ENCODE measurements around the gene EPB41L4B.
A peak's percentile ranks its signal among the peaks of the same experiment; 100 is the strongest.

EPB41L4B gene

DNA sequence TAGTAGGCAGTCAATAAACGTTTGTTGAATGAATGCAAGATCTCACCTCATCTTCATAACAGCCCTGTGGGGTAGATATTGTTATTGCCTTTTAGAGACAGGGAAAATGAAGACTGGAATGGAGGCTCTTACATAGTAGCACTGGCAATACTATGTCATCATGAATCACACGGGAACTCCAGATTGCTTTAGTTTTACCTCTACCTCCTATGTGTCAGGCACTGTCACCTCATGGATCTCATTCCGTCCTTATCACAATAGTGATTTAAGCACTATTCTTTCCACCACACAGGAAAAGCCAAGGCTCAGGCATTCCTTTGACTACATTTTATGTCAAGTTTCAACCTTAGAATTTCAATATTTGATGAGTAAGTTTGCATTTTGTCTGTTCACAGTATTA, 2.9 kb upstream of the EPB41L4B start:
- TF ChIP-seq, protein P1, sequence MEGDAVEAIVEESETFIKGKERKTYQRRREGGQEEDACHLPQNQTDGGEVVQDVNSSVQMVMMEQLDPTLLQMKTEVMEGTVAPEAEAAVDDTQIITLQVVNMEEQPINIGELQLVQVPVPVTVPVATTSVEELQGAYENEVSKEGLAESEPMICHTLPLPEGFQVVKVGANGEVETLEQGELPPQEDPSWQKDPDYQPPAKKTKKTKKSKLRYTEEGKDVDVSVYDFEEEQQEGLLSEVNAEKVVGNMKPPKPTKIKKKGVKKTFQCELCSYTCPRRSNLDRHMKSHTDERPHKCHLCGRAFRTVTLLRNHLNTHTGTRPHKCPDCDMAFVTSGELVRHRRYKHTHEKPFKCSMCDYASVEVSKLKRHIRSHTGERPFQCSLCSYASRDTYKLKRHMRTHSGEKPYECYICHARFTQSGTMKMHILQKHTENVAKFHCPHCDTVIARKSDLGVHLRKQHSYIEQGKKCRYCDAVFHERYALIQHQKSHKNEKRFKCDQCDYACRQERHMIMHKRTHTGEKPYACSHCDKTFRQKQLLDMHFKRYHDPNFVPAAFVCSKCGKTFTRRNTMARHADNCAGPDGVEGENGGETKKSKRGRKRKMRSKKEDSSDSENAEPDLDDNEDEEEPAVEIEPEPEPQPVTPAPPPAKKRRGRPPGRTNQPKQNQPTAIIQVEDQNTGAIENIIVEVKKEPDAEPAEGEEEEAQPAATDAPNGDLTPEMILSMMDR (IDR thresholded peaks at IDR 0.05; ENCODE audit: borderline replicate concordance, control extremely low read depth, extremely low read depth, insufficient read depth, missing control alignments) = no peak
- in situ Hi-C loops (cut with MboI; ENCODE audit: low sequenced_read_pairs, unreplicated experiment) = no loop called here
- DNase-seq (ENCODE audit: low spot score) = no peak

DNA sequence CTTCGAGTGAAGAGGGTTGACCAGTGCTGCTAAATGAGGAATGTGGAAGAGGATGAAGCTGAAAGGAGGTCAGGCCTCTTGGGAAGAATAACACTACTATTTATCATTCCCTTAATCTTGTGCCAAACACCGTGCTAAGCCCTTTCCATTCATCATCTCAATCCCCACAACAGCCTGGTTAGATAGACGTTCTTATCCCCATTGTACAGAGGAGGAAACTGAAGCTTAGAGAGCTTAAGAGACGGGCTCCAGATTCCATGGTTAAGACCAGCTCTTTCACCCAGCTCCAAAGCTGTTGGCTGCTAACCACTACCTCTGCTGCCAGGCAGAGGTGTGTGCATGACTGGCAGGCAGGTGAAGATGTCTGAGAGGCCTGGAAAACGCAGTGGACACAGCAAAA, 868 bp upstream of the EPB41L4B start:
- TF ChIP-seq, protein P1 (IDR thresholded peaks at IDR 0.05; ENCODE audit: borderline replicate concordance, control extremely low read depth, extremely low read depth, insufficient read depth, missing control alignments) = no peak
- in situ Hi-C loops (cut with MboI; ENCODE audit: low sequenced_read_pairs, unreplicated experiment) = no loop called here
- no peak for DNase-seq (ENCODE audit: low spot score)

DNA sequence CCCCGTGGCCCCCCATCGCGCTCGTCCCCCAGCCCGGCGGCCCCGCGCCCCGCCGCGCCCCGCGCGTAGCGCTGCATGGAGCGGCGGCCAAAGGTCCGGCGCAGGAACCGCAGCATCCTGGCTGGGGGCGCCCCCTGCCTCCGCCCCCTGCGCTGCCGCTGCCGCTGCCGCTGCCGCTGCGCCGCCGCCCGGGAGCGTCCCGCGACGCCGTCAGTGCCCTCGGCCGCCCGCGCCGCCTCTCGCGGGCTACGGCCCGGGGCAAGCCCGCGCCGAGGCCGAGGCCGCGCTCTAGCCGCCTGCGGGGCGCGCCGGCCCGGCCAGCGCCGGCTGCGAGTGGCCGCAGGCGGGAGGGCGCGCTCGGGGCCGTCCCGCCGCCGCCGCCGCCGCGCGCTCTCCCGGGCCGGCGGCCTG, 523 bp downstream of the EPB41L4B start:
- peak; percentile 65 for DNase-seq (ENCODE audit: low spot score)
- in situ Hi-C loops (cut with MboI; ENCODE audit: low sequenced_read_pairs, unreplicated experiment) = no loop called here
- TF ChIP-seq, protein P1 (IDR thresholded peaks at IDR 0.05; ENCODE audit: borderline replicate concordance, control extremely low read depth, extremely low read depth, insufficient read depth, missing control alignments) = no peak

DNA sequence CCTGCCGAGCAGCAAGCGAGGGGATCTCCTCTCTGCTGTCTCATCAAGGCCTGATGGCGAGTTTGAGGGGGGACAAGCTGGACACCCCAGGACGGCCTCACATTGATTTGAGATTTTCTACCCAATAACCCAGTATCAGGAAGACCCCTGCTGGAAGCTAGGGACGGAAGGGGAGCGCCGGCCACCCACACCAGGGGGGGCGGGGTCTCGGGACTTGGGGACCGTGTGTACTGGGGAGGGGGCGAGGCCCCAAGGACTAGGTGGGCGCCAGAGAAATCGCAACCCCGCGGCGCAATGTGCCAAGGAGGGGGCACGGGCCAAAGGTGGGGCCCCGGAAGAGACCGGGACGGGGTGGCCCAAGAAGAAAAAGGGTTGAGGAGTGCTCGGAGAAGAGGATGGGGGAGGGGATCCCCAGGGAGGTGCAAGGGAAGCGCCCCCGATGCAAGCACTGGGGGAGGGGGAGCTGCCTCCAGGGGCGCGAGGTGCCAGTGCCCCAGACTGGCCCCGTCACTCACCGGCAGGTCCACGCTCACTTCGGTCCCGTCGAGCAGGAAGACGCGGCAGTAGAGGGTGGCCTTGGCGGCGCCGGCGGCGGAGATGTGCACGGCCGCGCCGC, 1.1 kb downstream of the EPB41L4B start:
- in situ Hi-C loops (cut with MboI; ENCODE audit: low sequenced_read_pairs, unreplicated experiment) = no loop called here
- DNase-seq (ENCODE audit: low spot score) = peak; percentile 48
- TF ChIP-seq, protein P1 (IDR thresholded peaks at IDR 0.05; ENCODE audit: borderline replicate concordance, control extremely low read depth, extremely low read depth, insufficient read depth, missing control alignments) = no peak

DNA sequence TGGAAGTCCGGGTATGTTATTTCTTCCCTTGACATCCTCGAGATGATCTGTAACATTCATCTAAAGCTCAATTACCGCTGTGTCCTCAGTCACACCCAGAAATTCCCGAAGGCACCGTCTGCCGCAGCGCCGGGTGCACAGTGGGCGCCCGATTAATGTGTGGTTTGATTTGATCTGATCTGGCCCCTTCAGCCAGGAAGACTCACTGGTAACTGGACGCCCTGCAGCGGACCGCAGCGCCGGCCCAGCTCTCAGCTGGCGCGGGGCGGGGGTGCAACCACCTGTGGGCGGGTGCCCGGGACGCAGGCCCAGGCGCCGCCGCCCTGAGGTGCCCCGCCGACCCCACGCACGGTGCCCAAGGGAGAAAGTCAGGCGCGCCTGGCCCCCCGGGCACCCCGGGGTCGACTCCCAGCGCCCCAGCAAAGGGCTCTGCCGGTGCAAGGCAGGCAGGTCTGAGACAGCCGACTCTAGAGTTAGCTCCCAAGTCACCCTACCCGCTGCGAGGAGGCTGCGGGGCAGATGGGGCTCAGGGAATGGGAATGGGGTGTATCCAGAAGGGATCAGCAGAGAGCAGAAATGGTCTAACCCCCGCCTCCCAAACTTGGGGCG, 1.7 kb downstream of the EPB41L4B start:
- in situ Hi-C loops (cut with MboI; ENCODE audit: low sequenced_read_pairs, unreplicated experiment) = no loop called here
- TF ChIP-seq, protein P1 (IDR thresholded peaks at IDR 0.05; ENCODE audit: borderline replicate concordance, control extremely low read depth, extremely low read depth, insufficient read depth, missing control alignments) = no peak
- DNase-seq (ENCODE audit: low spot score) = no peak

DNA sequence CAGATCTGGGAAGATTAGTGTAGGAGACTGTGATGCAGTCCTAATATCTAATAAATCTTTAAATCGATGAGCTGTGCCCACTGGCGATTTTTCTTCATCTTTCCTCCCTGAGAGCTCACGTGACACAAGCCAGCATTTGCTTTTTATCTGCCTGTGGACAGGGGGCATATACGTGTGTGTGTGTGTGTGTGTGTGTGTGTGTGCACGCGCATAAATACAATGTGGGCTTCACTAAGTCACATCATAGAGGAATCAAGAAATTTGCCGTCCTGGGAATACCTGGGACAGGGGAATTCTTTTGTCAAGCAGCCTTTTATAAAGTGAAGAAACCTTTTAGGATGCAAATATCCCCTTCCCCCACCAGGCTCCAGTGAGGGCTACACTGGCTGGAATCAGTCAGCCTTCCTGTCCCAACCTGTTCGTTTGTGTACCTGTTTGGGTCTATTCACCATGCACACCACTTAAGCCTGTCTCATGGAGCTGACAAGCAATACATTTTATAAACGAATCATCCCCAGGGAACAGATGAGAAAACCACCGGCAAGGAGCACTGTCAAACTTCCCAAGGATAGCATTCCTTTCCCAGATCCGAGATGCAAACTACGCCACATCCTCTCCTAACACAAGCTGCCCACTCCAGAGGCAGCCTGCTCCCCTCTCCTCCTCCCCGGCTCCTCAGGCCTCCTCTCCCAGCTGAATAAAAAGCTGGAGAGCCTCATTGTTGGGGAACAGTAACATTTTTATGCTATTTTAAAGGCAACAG, 2.7 kb downstream of the EPB41L4B start:
- in situ Hi-C loops (cut with MboI; ENCODE audit: low sequenced_read_pairs, unreplicated experiment) = no loop called here
- TF ChIP-seq, protein P1 (IDR thresholded peaks at IDR 0.05; ENCODE audit: borderline replicate concordance, control extremely low read depth, extremely low read depth, insufficient read depth, missing control alignments) = no peak
- no peak for DNase-seq (ENCODE audit: low spot score)
